H1 (cell line): ENCODE measurements around the gene TAPBPL. TPM values are rescaled to one million over a fixed set of nuclear protein-coding genes. Genes with fewer than 3 reads are reported as not detected.

Experiments
- ASH2L ChIP-seq: fragments of 200-600, 300-600 bp; sonication (generic); IDR thresholded peaks from one replicate; pipeline ENCODE4 v1.7.1; 2017; ENCODE audit warnings: low read length
- EZH2 ChIP-seq: fragments of 200-600 bp; sonication (generic); IDR thresholded peaks from 2 replicates; pipeline ENCODE4 v1.7.1; 2012; ENCODE audit warnings: low read depth, mild to moderate bottlenecking, moderate library complexity, low read length, inconsistent platforms; ENCODE audit not compliant: severe bottlenecking
- POLR2A ChIP-seq, 2 experiments: IDR thresholded peaks; 1 replicate in 1 of 2; 2 replicates in 1 of 2; pipeline ENCODE4 v1.6.1; 2011; ENCODE audit warnings: low read depth in 2 of 2, low read length in 2 of 2, mild to moderate bottlenecking in 2 of 2; ENCODE audit errors: control extremely low read depth in 1 of 2
- SP1 ChIP-seq: IDR thresholded peaks from 2 replicates; pipeline ENCODE4 v1.6.1; 2011; ENCODE audit warnings: low read depth, low read length
- TAF7 ChIP-seq: optimal IDR thresholded peaks from 2 replicates; pipeline ENCODE3; 2011; ENCODE audit warnings: low read depth, mild to moderate bottlenecking, inconsistent platforms, low read length, moderate library complexity, borderline replicate concordance
- polyA plus RNA-seq, 7 experiments: library from polyadenylated mRNA; depleted of rRNA in 3 of 7; stranded (reverse) in 5 of 7; unstranded in 2 of 7; fragments of >200 nt in 5 of 7; fragments of 200-250 nt in 2 of 7; gene quantifications; 1 replicate in 5 of 7; 2 replicates in 1 of 7; 4 replicates in 1 of 7; pipeline versions ENCODE4 v1.2.1 to v1.2.3, GENCODE V29; 2011 to 2013; ENCODE audit warnings: missing spikeins in 2 of 7, mixed read lengths in 2 of 7
- total RNA-seq: library from RNA; stranded (reverse); fragmentation: NEBNext Ultra II Directional; extraction: Animal tissue kit (Norgen Biotek cat#: 25700); gene quantifications from 2 replicates; pipeline ENCODE4 v1.2.1, GENCODE V29; 2021

TAPBPL gene
- total and polyA plus RNA-seq, 2 of the 8 experiments (the other 6 are each of a cell fraction or from before 2014, with no cell fraction given), result 0.61 to 1.5 TPM

- TF ChIP-seq TAF7, result no peak
- TF ChIP-seq EZH2, result no peak
- TF ChIP-seq SP1, result no peak
- TF ChIP-seq POLR2A (IDR thresholded peaks at IDR 0.05; ENCODE audit: control extremely low read depth in 1 of 2, low read depth in 2 of 2, low read length in 2 of 2), result no peak
- TF ChIP-seq ASH2L, result no peak
Observed at GRCh38 chr12:6405963-6406362, 45.9 kb upstream of the TAPBPL start (continued).
